Stimulated activated naive CD8-positive, alpha-beta T cell treated with anti-CD3 and anti-CD28 coated beads, Interleukin-15, amount 100 ng/mL, for 72 hours (primary cell): ENCODE results near the gene SLC44A3.
A peak's percentile ranks its signal among the peaks of the same experiment; 100 is the strongest.
"Not testable (repeated sequence)": the region's sequence is repeated elsewhere in the genome, so short reads cannot be mapped to it uniquely, and the experiment has no call there.

Experiments used
- ATAC-seq: fragments of 150-1000 bp; cut with Tn5 transposase; 2 replicates; pipeline ENCODE4 v1.10.0; 2021; ENCODE audit warnings: mild to moderate bottlenecking, moderate library complexity
- DNase-seq, 2 donors: peaks; one replicate each; pipeline ENCODE4 v3.0.0; 2021 to 2022
- H3K27ac Mint-ChIP-seq, 2 donors: one replicate each; pipeline ENCODE4 v1.8.0; 2022; ENCODE audit warnings: mild to moderate bottlenecking in 2 of 2, mixed read lengths in 2 of 2, moderate library complexity in 2 of 2
- H3K27me3 Mint-ChIP-seq: one replicate; pipeline ENCODE4 v1.8.0; 2022; ENCODE audit warnings: mixed read lengths
- H3K4me1 Mint-ChIP-seq: one replicate; pipeline ENCODE4 v1.8.0; 2022; ENCODE audit warnings: mild to moderate bottlenecking, mixed read lengths
- H3K4me3 Mint-ChIP-seq, 2 donors: one replicate each; pipeline ENCODE4 v1.8.0; 2022; ENCODE audit warnings: mild to moderate bottlenecking in 2 of 2, mixed read lengths in 2 of 2, moderate library complexity in 1 of 2
- H3K9me3 Mint-ChIP-seq, 2 donors: one replicate each; pipeline ENCODE4 v1.8.0; 2022; ENCODE audit warnings: mixed read lengths in 2 of 2

Gene SLC44A3

GRCh38 chr1:94936861-94937620 is 116.9 kb downstream of the SLC44A3 start:
- Mint-ChIP-seq H3K27ac (no peak overlapping the region), H3K4me3 (no peak overlapping the region), H3K27me3 (no peaks in the 10 kb centered on the region), H3K4me1 (peaks cover 8% of the 10 kb centered on the region), H3K9me3 (no peaks in the 10 kb centered on the region)
- DNase-seq (no peak), ATAC-seq (no peak)

- no peak for DNase-seq
- no peaks in the 10 kb centered on the region for H3K27me3 Mint-ChIP-seq
- no peak overlapping the region for H3K4me3 Mint-ChIP-seq
- H3K4me1 Mint-ChIP-seq = peaks cover 8% of the 10 kb centered on the region
- no peak for ATAC-seq
- H3K27ac Mint-ChIP-seq = no peak overlapping the region
- no peaks in the 10 kb centered on the region for H3K9me3 Mint-ChIP-seq
Measured at GRCh38 chr1:94937820-94938219, 117.7 kb downstream of the SLC44A3 start.

- no peaks in the 10 kb centered on the region for H3K9me3 Mint-ChIP-seq
- DNase-seq (no peak), ATAC-seq (no peak)
- H3K4me3 Mint-ChIP-seq = no peak overlapping the region
- H3K27ac Mint-ChIP-seq = no peak overlapping the region
- no peaks in the 10 kb centered on the region for H3K27me3 Mint-ChIP-seq
- peaks cover under 1% of the 10 kb centered on the region for H3K4me1 Mint-ChIP-seq
Measured at GRCh38 chr1:94940738-94941137, 120.6 kb downstream of the SLC44A3 start.

GRCh38 chr1:94941480-94941879 is 121.3 kb downstream of the SLC44A3 start:
- not testable (repeated sequence) for DNase-seq, H3K9me3 Mint-ChIP-seq, H3K4me1 Mint-ChIP-seq, H3K27me3 Mint-ChIP-seq, H3K4me3 Mint-ChIP-seq, ATAC-seq
- peak overlapping the region in 1 of 2 donors; percentile 37 for H3K27ac Mint-ChIP-seq

GRCh38 chr1:94942171-94943128 is 122.3 kb downstream of the SLC44A3 start:
- Mint-ChIP-seq H3K27me3 (no peaks in the 10 kb centered on the region), H3K27ac (peak overlapping the region in 1 of 2 donors; percentile 7), H3K4me3 (no peak overlapping the region), H3K4me1 (no peaks in the 10 kb centered on the region), H3K9me3 (no peaks in the 10 kb centered on the region)
- ATAC-seq = no peak
- no peak for DNase-seq
